HuH-7.5 (cell line): ENCODE measurements around the gene CCDC13.
"Not testable (repeated sequence)": the region's sequence is repeated elsewhere in the genome, so short reads cannot be mapped to it uniquely, and the experiment has no call there.

ENCODE experiments used
- DNase-seq: peaks from one replicate; pipeline ENCODE4 v3.0.0; 2011; ENCODE audit warnings: low spot score

Gene CCDC13

GRCh38 chr3:42772670-42773408 is at the start of gene CCDC13:
CCDC13 (minus strand) TSS chr3:42773253; CDS start chr3:42758345, 14,908 bp downstream.
- peak; percentile 50 for DNase-seq

- DNase-seq: no peak
Observed at GRCh38 chr3:42822828-42823227, 49.8 kb upstream of the CCDC13 start.

DNA sequence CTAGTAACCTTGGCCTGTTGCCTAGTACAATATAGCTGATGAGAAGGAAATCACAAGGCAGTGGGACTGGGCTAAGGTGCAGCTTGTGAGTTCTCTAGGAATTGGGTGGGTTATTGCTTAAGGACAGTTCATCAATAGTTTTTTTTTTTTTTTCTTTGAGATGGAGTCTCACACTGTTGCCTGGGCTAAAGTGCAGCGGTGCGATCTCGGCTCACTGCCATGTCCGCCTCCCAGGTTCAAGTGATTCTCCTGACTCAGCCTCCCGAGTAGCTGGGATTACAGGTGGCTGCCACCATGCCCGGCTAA is 47.6 kb upstream of the CCDC13 start:
- DNase-seq: no peak

DNA sequence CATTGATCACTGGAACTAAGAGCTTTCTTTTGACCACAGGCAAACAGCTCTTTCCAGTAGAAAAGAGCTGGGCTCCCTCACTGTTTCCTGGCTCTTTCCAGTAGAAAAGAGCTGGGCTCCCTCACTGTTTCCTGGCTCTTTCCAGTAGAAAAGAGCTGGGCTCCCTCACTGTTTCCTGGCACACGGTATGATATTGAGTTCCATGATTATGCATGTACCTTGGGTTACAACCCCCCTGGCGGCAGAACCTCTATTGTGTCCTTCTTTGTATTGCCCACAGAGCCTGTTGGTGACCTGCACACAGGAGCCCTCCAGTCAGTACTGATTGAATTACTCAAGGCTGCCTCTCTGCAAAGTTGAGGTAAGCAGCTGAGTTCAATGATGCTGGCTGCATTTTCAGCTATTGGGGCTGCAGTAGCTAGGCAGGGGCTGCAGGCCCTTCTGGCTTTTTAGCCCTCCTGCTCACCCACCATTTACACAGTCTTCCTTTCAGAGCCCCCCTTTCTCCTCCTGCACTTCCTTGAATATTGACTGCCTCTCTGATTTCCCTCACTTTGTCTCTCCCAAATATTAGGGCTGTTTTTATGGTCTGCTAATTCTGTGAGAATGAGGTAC is 46.4 kb upstream of the CCDC13 start:
- no peak for DNase-seq

DNA sequence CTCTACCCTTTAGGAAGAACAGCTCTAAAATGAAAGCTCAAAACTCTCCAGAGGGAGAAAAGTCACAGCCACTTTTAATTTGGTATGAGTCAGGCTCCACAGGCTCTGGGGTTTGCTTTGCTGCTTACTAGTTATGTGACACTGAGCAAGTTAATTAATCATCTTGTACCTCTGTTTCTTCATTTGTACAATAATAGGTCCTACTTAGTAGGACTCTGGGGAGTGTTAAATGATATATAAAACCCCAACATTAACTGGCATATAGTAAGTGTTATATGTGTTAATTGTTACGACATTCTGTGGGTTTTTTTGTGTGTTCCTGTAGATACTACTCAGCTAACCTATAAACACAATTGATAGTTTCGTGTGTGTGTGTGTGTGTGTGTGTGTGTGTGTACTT is 42.8 kb upstream of the CCDC13 start:
- no peak for DNase-seq

- no peak for DNase-seq
Observed at GRCh38 chr3:42814914-42815507, 42.0 kb upstream of the CCDC13 start.

DNA sequence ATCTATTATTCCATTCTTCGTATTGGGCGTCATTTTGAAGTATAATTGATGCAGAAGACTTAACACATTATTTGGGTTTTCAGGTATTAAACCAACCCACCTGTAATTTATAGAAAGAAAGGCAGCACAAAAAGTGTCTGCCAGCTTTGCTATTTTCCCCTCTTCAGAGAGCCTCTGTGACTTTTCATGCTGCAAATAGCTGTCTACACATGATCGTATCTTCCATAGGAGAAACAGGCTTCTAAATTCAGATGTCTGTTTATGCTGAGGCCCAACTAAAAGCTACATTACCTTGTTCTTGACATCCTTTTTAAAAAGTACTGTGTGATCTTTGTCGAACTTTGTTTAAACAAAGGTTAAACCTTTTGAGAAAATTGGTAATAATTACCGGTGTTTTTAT is 41.2 kb upstream of the CCDC13 start:
- no peak for DNase-seq

- not testable (repeated sequence) for DNase-seq
Observed at GRCh38 chr3:42811118-42811883, 38.2 kb upstream of the CCDC13 start.

DNA sequence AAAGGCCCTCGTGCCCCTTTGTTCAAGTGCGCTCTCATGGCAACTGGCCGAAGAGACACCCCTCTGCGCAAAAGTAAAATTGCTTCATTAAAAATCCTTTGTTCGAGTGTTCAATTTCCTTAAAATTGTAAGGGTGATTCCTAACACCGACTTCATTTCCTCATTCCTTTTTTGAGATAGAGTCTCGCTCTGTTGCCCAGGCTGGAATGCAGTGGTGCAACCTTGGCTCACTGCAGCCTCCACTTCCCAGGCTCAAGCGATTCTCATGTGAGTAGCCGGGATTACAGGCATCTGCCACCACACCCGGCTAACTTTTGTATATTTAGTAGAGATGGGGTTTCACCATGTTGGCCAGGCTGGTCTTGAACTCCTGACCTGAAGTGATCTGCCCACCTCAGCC is 37.7 kb upstream of the CCDC13 start:
- not testable (repeated sequence) for DNase-seq

- no peak for DNase-seq
Observed at GRCh38 chr3:42809202-42809601, 36.1 kb upstream of the CCDC13 start, which contains the start of gene ACKR2. ACKR2 (plus strand) TSS chr3:42809445; CDS start chr3:42864503, 55,058 bp downstream.

DNA sequence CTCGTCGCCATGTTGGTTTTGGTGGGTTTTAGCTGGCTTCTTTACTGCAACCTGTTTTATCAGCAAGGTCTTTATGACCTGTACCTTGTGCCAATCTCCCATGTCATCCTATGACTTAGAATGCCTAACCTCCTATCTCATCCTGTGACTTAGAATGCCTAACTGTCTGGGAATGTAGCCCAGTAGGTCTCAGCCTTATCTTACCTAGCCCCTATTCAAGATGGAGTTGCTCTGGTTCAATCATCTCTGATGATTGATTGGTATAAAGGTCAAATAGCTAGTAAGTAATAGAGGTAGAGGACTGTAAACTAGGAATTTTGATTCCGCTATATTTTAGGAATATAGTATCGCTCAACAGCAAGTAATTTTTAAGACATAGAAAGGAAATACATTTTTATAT is 34.9 kb upstream of the CCDC13 start:
- DNase-seq: no peak

DNA sequence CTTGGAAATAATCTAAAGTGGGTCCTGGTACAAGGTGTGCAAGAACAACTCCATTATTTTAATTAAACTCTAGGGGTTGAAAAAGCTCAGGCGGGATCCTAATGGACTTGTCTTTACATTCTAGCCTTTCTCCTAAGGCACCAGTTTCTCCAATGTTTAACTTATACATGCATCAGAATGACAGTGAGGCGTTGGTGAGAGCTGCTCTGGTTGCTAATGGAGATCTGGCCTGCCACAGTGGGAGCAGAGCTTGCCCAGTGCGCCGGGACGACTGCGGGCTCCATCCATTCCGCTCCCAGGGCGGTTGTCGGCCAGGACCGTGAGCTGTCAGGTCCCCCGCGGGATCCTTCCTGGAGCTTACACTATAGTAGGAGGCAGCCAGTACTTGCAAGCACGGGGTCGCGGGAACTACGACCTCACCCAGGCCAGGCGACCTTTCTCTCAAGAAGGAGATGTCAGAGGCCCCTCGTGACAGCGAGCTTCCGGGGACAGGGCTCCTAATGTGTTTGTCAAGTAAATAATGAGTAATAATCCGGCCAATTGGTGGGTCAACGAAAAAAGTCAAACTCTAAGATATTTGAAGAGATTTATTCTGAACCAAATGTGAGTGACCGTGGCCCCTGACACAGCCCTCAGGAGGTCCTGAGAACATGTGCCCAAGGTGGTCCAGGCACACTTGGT is 32.2 kb upstream of the CCDC13 start:
- DNase-seq: peak; percentile 50

DNA sequence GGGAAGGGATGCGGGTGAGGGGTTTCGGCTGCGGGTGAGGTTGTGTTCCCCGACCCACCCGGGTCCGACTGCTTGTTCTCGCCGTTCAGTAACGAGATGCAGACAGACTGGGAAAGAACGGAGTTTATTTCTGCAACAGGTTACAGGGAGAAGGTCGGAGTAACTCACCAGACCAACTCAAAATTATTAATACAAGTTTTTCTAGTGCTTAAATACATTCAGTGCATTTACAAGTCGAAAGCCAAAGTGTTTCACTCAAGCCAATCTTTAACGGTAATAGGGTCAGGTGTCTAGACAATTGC is 31.7 kb upstream of the CCDC13 start:
- no peak for DNase-seq

- DNase-seq: peak; percentile 93
Observed at GRCh38 chr3:42804106-42804830, 31.2 kb upstream of the CCDC13 start, which contains the start of gene HIGD1A. HIGD1A (minus strand) TSS chr3:42804490; CDS start chr3:42794253, 10,237 bp downstream.

GRCh38 chr3:42803414-42804105 is 30.5 kb upstream of the CCDC13 start:
- peak; percentile 57 for DNase-seq

DNA sequence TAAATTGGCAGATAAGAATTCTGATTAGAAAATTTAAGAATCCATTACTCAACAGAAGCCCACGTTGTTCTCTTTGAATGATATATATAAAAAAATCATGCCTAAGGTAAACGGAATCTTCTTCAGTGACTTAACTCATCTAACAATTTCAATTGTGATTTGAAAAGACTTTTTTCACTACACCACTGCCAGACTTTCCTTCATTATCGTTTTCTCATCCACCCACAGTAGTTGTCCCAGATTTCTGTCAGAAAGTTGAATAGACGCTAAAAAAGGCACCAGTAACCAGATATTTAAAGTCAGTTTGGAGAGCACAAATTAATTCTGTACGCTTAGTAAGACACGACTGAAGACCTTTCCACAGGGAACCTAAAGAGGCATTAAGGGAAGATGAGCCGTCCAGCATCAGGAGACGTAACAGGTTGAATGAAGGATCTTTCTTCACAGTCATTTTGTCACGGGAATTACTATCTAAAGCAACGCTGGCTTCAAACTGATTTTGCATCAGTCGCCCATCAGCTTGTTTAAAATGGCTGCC is 29.9 kb upstream of the CCDC13 start:
- DNase-seq: no peak

DNA sequence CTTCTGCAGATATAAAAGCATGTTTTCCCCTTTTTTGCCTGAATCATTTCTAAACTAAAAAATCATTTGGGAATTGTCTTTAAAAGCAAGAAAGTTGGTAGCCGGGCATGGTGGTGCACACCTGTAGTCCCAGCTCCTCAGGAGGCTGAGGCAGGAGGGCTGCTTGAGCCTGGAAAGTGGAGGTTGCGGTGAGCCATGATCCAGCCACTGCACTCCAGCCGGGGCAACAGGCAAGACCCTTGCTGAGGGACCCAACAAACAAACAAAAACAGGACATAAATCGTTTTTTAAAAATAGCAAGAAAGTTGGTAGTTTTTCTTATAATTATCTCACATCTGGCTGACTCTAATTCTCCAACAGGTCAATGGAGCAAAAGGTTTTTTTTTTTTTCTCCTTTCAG is 28.7 kb upstream of the CCDC13 start:
- no peak for DNase-seq

DNA sequence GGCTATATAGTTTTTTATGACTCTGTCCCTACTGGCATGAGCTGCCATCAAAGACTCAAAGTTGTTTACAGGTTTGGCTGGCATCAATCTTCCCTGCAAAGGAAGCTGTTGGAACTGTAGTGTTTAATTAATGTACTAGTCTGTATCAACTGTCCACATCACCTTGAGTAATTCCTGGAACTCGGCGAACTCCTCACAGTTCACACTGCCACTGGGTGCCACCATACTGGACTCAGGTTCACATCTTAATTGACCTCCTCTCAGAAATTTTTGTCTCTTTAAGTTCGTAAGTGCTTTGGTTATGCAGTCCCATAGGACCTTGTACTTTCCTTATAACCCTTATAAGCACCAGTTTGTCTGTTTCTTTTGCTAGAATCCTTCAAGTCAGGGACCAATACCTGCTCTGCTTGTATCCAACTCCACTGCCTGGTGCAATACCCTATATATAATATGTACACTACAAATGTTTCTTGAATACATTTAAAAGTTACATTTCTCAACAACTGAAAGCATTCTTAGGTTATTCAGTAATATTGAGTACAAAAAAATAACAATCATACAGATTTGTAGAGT is 28.1 kb upstream of the CCDC13 start:
- DNase-seq: no peak

DNA sequence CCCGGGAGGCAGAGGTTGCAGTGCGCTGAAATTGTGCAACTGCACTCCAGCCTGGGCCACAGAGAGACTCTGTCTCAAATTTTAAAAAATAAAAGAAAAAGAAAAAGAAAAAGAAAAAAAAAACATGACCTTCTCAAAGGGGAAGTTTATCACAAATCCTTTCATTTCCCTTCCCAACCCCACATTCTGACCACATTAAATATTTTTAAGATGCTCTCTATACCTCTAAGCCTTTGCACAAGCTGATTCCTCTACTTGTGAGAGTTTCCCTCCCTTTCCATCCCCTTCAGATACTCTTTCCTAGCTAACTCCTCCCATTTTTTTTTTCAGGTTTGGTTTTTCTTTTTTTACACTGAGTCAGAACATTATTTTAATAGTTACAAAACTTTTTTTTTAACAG is 27.2 kb upstream of the CCDC13 start:
- DNase-seq: no peak

DNA sequence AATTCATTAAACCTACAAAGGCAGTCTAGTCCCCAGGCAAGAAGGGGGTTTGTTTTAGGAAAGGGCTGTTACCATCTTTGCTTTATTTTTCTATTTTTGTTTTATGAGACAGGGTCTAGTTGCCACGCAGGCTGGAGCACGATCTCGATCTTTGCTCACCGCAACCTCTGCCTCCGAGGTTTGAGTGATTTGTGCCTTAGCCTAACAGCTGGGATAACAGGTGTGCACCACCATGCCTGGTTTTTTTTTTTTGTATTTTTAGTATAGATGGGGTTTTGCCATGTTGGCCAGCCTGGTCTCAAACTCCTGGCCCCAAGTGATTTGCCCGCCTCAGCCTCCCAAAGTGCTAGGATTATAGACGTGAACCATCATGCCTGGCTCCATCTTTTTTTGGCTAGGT is 26.3 kb upstream of the CCDC13 start:
- DNase-seq: no peak
